ENCODE data around the gene MYG1. TPM values are rescaled to one million over a fixed set of nuclear protein-coding genes. Genes with fewer than 3 reads are reported as not detected.

The MYG1 gene
- total and polyA plus RNA-seq, 2 of the 4 experiments (the other 2 are of a cell fraction): 49.8 to 63.7 TPM

DNA sequence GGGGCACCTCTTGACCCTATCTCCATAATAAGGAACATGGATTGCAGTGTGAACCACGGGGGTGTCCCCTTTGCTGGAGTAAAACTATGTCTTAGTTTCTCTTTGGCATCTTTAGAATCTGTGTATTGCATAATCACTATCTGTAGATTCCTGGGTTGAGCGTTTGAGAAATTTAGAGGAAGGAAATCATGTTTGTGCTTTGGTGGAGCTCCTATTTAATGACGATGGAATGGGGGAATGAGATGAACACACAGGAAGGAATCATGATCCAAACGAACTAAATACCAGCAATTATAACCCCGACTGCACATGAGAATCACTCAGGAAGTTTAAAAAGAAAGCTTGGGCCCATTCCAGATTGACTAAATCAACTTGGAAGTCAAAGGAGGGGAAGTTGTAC, 1.3 kb upstream of the MYG1 start:
- intact Hi-C loops (cut with micrococcal nuclease): loop anchor here (2.0 to 5.0 kb wide), 4 partner anchors 23 to 246 kb away; partner anchors contain the start of genes AAAS and TNS2
- Histone ChIP-seq H3K4me2 (ENCODE audit: low read depth, low read length) (peak overlapping the region; percentile 81), H3K4ac (ENCODE audit: low read depth, low read length) (peak overlapping the region; percentile 96; the same call in 1 of the 2 replicates), H3K18ac (ENCODE audit: low read depth, low read length) (peak overlapping the region; percentile 72), H2BK15ac (ENCODE audit: low read depth, low read length) (peak overlapping the region; percentile 91), H4K20me1 (ENCODE audit: insufficient read depth, low read length) (peaks cover 5% of the 10 kb centered on the region; the same call in 1 of the 2 replicates), H3K9me3 (ENCODE audit: control insufficient read depth, insufficient read depth, low read length) (no peaks in the 10 kb centered on the region), H2AK9ac (replicated peaks; ENCODE audit: low read depth, low read length, poor library complexity) (peak overlapping the region; percentile 63), H3K56ac (ENCODE audit: extremely low read depth, insufficient read depth, low read length) (peak overlapping the region; percentile 85), H4K5ac (ENCODE audit: low read depth, low read length) (peak overlapping the region; percentile 76), H3K4me1 (ENCODE audit: control insufficient read depth, insufficient read depth, low read length) (peaks cover 19% of the 10 kb centered on the region), H4K8ac (ENCODE audit: low read depth in 2 of 2, low read length in 2 of 2) (peak overlapping the region; percentile 83 to 90; a peak in 3 of 4 replicates), H3K23ac (ENCODE audit: low read depth, low read length) (peak overlapping the region; percentile 95), H3K9me1 (ENCODE audit: insufficient read depth, low read length) (peaks cover 10% of the 10 kb centered on the region; the same call in 1 of the 2 replicates), H3K27ac (ENCODE audit: insufficient read depth, low read length) (peak overlapping the region; percentile 90), H3K14ac (replicated peaks; ENCODE audit: low read depth, low read length) (peak overlapping the region; percentile 88), H2BK5ac (ENCODE audit: low read depth, low read length, poor library complexity, severe bottlenecking) (peak overlapping the region; percentile 91), H2AFZ (replicated peaks; ENCODE audit: low read length, poor library complexity) (no peak overlapping the region), H3K9ac (ENCODE audit: low read depth, low read length) (peak overlapping the region; percentile 43), H2BK120ac (ENCODE audit: low read depth, low read length) (peak overlapping the region; percentile 95), H2AK5ac (ENCODE audit: low read depth, low read length) (peak overlapping the region; percentile 87; the same call in 1 of the 2 replicates), H3K27me3 (ENCODE audit: control insufficient read depth, insufficient read depth, low read length) (no peaks in the 10 kb centered on the region), H3K36me3 (ENCODE audit: control insufficient read depth, insufficient read depth, low read length) (peaks cover 11% of the 10 kb centered on the region), H2BK20ac (ENCODE audit: low read depth, low read length) (peak overlapping the region; percentile 77; the same call in 1 of the 2 replicates), H3K79me1 (ENCODE audit: low read depth in 1 of 2, low read length in 2 of 2) (peaks cover 20 to 62% of the 10 kb centered on the region in 2 experiments), H3K4me3 (ENCODE audit: insufficient read depth, low read depth, low read length) (no peak overlapping the region), H4K91ac (ENCODE audit: insufficient read depth, low read depth, low read length) (peak overlapping the region; percentile 94)
- DNase-seq (peak; percentile 97), ATAC-seq (ENCODE audit: low read depth) (peak; percentile 15)
- ChIA-PET POLR2A (ENCODE audit: unreplicated experiment) (interaction anchor here (0.6 to 1.5 kb wide), 4 partner anchors 15 to 25 kb away, joined by 3 to 6 read pairs (median 4); partner anchors contain the start of gene AAAS), CTCF (interaction anchor here (0.7 to 2.1 kb wide), 4 partner anchors 23 to 253 kb away, joined by 3 to 10 read pairs (median 4); partner anchors contain the start of gene AAAS)
- no TSS peak for BruUV-seq (replicated peaks)
- no peak for TF ChIP-seq SMC3 (IDR thresholded peaks at IDR 0.05; ENCODE audit: low read depth, low read length)
- peak; percentile 51; the same call in 1 of the 2 replicates for TF ChIP-seq BHLHE40 (IDR thresholded peaks at IDR 0.05; ENCODE audit: low read depth, low read length)
- TF ChIP-seq POLR2A (IDR thresholded peaks at IDR 0.05; ENCODE audit: low read depth, low read length): no peak; the same call in 1 of the 2 replicates
- no peak for TF ChIP-seq MXI1 (IDR thresholded peaks at IDR 0.05; ENCODE audit: borderline replicate concordance, low read depth, low read length)
- TF ChIP-seq FOS (IDR thresholded peaks at IDR 0.05; ENCODE audit: low read depth, low read length): no peak
- TF ChIP-seq, protein P1, sequence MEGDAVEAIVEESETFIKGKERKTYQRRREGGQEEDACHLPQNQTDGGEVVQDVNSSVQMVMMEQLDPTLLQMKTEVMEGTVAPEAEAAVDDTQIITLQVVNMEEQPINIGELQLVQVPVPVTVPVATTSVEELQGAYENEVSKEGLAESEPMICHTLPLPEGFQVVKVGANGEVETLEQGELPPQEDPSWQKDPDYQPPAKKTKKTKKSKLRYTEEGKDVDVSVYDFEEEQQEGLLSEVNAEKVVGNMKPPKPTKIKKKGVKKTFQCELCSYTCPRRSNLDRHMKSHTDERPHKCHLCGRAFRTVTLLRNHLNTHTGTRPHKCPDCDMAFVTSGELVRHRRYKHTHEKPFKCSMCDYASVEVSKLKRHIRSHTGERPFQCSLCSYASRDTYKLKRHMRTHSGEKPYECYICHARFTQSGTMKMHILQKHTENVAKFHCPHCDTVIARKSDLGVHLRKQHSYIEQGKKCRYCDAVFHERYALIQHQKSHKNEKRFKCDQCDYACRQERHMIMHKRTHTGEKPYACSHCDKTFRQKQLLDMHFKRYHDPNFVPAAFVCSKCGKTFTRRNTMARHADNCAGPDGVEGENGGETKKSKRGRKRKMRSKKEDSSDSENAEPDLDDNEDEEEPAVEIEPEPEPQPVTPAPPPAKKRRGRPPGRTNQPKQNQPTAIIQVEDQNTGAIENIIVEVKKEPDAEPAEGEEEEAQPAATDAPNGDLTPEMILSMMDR (conservative IDR thresholded peaks at IDR 0.05; ENCODE audit: low read depth, low read length): no peak
- no peak for TF ChIP-seq RFX5 (IDR thresholded peaks at IDR 0.05; ENCODE audit: low read depth, low read length)
- TF ChIP-seq RCOR1 (IDR thresholded peaks at IDR 0.05; ENCODE audit: insufficient replicate concordance, low read length): no peak
- TF ChIP-seq CEBPB (IDR thresholded peaks at IDR 0.05; ENCODE audit: low read depth, low read length): peak; percentile 99
- TF ChIP-seq, protein P2, sequence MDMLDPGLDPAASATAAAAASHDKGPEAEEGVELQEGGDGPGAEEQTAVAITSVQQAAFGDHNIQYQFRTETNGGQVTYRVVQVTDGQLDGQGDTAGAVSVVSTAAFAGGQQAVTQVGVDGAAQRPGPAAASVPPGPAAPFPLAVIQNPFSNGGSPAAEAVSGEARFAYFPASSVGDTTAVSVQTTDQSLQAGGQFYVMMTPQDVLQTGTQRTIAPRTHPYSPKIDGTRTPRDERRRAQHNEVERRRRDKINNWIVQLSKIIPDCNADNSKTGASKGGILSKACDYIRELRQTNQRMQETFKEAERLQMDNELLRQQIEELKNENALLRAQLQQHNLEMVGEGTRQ (IDR thresholded peaks at IDR 0.05; ENCODE audit: low read depth, low read length): no peak
- in situ Hi-C loops (cut with MboI; ENCODE audit: low sequenced_read_pairs): no loop called here
- no CpG with 5 or more reads among the region's 5 CpGs for WGBS, 2 experiments (ENCODE audit: extremely low coverage in 2 of 2, insufficient read length in 1 of 2)
- dilution Hi-C loops (cut with HindIII; ENCODE audit: low sequenced_read_pairs, unreplicated experiment): no loop called here

All from IMR-90 (cell line).